HTR-8/SVneo (cell line): ENCODE results near the gene OR10G3.
"Not testable (repeated sequence)": the region's sequence is repeated elsewhere in the genome, so short reads cannot be mapped to it uniquely, and the experiment has no call there.

Source experiments
- DNase-seq: peaks from one replicate; pipeline ENCODE4 v3.0.0; 2011; ENCODE audit warnings: low spot score, mixed read lengths; ENCODE audit not compliant: insufficient read length
- FAIRE-seq: peaks from 2 replicates; lab custom pipeline; 2011; peaks lifted over from hg19 to GRCh38; lab: Jason Lieb, UNC

OR10G3 gene

GRCh38 chr14:21579976-21580375 is at the start of gene OR10G3:
Gene OR10G3 (minus strand): TSS chr14:21580076. CDS start chr14:21570744, 9,332 bp downstream.
- DNase-seq: no peak
- FAIRE-seq: no peak

- DNase-seq (no peak), FAIRE-seq (no peak)
Observed at GRCh38 chr14:21626491-21627230, 46.8 kb upstream of the OR10G3 start.

- FAIRE-seq (no peak), DNase-seq (no peak)
Observed at GRCh38 chr14:21617614-21618013, 37.7 kb upstream of the OR10G3 start.

- FAIRE-seq (no peak), DNase-seq (no peak)
Observed at GRCh38 chr14:21614240-21614639, 34.4 kb upstream of the OR10G3 start.

GRCh38 chr14:21612324-21612723 is 32.4 kb upstream of the OR10G3 start:
- DNase-seq: no peak
- FAIRE-seq: no peak

- FAIRE-seq, DNase-seq: not testable (repeated sequence)
Observed at GRCh38 chr14:21602181-21602580, 22.3 kb upstream of the OR10G3 start.

GRCh38 chr14:21589317-21589716 is 9.4 kb upstream of the OR10G3 start:
- no peak for FAIRE-seq
- no peak for DNase-seq

GRCh38 chr14:21575661-21576060 is 4.2 kb downstream of the OR10G3 start:
- DNase-seq (no peak), FAIRE-seq (no peak)

GRCh38 chr14:21572604-21573003 is 7.3 kb downstream of the OR10G3 start:
- DNase-seq (no peak), FAIRE-seq (no peak)

GRCh38 chr14:21558703-21559170 is 21.1 kb downstream of the OR10G3 start:
- FAIRE-seq: no peak
- DNase-seq: no peak

- no peak for FAIRE-seq
- DNase-seq: peak; percentile 64
Observed at GRCh38 chr14:21557084-21557901, 22.6 kb downstream of the OR10G3 start.

GRCh38 chr14:21556378-21557083 is 23.3 kb downstream of the OR10G3 start:
- no peak for DNase-seq
- no peak for FAIRE-seq

- FAIRE-seq (no peak), DNase-seq (no peak)
Observed at GRCh38 chr14:21553266-21553665, 26.6 kb downstream of the OR10G3 start.

- not testable (repeated sequence) for FAIRE-seq
Observed at GRCh38 chr14:21544588-21544987, 35.3 kb downstream of the OR10G3 start.

GRCh38 chr14:21543963-21544362 is 35.9 kb downstream of the OR10G3 start:
- no peak for FAIRE-seq
- DNase-seq: no peak

More at GRCh38 chr14:21544588-21544987, 35.3 kb downstream of the OR10G3 start:
- DNase-seq: not testable (repeated sequence)

- no peak for FAIRE-seq
- no peak for DNase-seq
Observed at GRCh38 chr14:21543521-21543960, 36.3 kb downstream of the OR10G3 start.

GRCh38 chr14:21541413-21542074 is 38.3 kb downstream of the OR10G3 start:
- DNase-seq (no peak), FAIRE-seq (no peak)

- DNase-seq (no peak), FAIRE-seq (no peak)
Observed at GRCh38 chr14:21539189-21539940, 40.5 kb downstream of the OR10G3 start.

GRCh38 chr14:21537090-21537424 is 42.8 kb downstream of the OR10G3 start:
- no peak for FAIRE-seq
- no peak for DNase-seq
